ENCODE results near the gene GTF3C1.

DNA sequence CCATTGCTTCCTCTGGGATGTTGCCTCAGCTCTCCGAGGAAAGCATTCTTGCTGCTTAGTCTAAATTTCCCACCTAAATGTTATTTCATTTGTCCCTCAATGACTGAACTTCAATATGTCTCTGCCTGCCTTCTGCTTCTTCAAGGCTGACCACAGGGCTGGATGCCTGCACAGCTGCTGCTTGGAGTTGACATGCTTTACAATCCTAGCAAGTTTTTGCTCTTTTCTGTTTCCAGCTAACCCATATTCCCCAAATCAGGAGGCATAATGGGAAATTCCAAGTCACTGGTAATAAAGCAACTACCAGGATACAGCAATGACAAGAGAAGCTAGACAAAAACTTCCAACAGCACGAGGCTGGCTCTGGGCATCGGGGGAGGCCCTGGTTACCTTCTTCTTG is 48.9 kb downstream of the GTF3C1 start:
- TF ChIP-seq, protein P1, sequence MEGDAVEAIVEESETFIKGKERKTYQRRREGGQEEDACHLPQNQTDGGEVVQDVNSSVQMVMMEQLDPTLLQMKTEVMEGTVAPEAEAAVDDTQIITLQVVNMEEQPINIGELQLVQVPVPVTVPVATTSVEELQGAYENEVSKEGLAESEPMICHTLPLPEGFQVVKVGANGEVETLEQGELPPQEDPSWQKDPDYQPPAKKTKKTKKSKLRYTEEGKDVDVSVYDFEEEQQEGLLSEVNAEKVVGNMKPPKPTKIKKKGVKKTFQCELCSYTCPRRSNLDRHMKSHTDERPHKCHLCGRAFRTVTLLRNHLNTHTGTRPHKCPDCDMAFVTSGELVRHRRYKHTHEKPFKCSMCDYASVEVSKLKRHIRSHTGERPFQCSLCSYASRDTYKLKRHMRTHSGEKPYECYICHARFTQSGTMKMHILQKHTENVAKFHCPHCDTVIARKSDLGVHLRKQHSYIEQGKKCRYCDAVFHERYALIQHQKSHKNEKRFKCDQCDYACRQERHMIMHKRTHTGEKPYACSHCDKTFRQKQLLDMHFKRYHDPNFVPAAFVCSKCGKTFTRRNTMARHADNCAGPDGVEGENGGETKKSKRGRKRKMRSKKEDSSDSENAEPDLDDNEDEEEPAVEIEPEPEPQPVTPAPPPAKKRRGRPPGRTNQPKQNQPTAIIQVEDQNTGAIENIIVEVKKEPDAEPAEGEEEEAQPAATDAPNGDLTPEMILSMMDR (conservative IDR thresholded peaks at IDR 0.05 in 1 of 2, IDR thresholded peaks at IDR 0.05 in 1 of 2; ENCODE audit: extremely low read depth in 1 of 2, insufficient read depth in 1 of 2, low read depth in 1 of 2, low read length in 2 of 2), result no peak
- TF ChIP-seq EZH2 (IDR thresholded peaks at IDR 0.05; ENCODE audit: borderline replicate concordance, low read length), result no peak

Data from mammary epithelial cell (primary cell).